Measurements from ENCODE around the gene KLHDC4.

The KLHDC4 gene

DNA sequence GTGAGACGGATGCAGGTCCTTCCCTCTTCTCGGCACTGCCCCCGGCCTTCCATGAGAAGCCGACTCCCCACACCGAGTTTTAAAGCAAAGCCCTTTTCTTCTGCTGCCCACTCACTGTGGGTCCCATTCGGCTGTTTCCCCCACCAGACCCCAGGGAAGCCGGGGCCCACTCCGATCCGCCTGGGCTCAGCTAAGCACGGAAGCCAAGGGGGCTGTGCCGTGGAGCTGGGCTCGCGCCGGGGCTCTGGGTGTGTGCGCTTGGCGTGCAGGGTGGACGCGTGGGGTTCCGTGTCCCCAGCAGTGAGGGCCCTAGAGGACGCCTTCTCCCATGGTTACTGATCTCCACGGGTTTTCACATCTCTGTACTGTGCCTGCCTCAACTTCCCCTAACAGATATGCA lies 68.5 kb downstream of the KLHDC4 start:
- DNase-seq: no peak

DNA sequence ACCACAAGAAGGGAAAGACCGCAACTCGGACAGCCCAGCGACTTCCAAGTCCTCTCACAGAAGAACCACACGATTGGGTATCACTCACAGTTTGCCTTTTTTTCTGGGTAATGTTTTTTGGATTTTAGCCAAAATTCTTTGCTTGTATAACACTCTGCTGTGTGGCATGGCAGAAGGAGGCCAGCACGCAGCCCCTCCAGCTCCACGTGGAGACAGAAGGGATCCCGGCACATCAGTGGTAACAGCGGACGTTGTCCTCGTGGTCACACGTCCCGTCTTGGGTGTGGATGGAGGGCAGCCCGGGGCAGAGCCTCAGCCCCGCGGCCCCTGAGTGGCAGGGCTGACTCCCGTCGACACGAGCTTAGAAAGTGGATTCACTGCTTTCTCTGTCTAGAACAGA lies 69.1 kb downstream of the KLHDC4 start:
- DNase-seq: no peak

GRCh38 chr16:87695534-87695933 lies 70.3 kb downstream of the KLHDC4 start:
- no peak for DNase-seq

GRCh38 chr16:87694441-87695125 lies 71.2 kb downstream of the KLHDC4 start:
- DNase-seq: no peak

DNA sequence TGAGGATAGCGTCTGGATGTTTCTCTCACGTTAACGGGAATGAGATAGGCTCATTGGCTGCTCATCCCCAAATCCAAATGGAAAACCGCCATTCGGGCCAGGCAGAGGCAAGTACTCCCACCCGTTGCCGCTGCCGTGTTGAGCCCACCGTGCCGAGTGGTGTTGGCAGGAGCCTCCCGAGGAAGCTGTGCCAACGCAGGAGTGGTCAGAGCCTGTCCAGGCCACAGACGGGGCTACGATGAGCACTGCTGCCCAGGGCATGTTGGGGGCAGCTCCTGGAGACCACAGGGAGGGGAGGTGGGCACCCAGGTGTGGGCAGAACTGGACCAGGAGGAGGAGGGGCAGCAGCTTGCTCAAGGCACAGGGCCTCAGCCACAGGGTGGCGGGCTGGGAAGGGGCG lies 72.0 kb downstream of the KLHDC4 start:
- DNase-seq: no peak

GRCh38 chr16:87692756-87693155 lies 73.0 kb downstream of the KLHDC4 start:
- DNase-seq: no peak

DNA sequence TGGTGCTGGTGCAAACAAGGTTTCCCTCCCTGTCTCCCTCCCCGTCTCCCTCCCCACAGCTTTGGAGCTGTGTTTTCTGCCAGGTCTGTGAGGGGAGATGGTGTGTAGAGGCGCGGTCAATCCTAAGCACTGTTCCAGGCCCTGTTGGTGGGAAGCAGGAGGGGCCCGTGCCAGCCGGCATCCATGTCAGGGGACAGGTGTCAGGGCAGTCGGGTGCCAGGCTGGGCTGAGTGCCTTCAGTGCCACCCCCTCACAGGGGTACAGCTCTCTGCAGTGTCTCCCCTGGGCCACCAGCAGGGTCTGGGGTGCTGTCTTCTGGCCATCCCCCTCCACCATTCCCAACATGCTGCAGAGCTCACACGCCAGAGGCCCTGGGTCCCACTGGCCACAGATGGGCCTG lies 73.6 kb downstream of the KLHDC4 start:
- DNase-seq: no peak

DNA sequence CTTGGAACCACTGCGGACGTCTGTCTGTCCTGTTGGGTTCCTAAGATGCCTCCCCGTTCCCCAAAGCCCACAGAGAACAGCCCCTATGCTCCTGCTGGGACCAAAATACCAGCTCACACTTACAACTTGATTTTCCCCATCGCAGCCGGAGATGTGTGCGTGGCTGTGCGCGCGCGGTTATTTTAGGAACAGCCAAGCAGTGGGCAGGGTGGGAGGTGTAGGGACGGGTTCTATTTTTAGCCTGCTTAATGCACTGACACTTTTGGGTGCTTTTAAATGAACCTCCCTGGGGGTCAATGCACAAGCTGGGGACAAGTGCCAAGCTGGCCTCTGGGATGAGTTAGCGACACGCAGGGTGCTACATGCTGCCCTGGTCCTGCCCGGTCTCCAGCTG lies 74.1 kb downstream of the KLHDC4 start:
- no peak for DNase-seq

DNA sequence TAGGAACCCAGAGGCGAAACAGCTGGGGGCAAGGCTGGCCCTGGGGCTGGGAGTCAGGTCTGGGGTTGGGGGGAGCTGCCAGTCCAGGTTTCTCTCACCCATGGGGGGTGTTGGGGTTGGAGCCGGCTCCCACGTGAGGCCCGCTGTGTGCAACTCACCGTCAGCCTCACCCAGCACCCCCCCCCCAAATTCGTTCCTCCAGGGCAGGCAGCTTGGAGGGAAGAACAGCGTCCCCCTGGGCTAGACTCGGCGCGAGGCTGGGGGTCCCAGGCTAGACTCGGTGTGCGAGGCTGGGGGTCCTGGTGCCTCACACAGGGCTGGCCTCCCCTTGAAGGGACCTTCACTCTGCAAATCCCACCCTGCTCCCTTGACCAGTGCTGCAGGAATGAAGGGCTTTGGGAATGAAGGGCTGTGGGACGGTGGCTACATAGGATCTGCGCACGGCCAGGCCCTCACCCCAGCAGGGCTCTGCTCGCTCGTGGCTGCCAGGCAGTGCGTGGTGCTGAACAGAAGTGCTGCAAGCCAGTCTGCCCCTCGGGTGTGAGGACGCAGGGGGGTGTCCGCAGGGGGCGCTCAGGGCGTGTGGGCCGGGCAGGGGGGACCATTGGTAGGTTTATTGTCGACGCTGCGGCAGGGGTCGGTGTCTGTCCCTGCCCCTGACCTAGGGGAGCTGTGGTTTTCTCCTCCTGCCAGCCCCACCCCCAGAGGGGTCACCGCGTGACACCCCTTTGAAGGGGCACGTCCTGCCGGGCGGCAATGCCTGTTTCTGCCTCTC lies 74.7 kb downstream of the KLHDC4 start:
- no peak for DNase-seq

DNA sequence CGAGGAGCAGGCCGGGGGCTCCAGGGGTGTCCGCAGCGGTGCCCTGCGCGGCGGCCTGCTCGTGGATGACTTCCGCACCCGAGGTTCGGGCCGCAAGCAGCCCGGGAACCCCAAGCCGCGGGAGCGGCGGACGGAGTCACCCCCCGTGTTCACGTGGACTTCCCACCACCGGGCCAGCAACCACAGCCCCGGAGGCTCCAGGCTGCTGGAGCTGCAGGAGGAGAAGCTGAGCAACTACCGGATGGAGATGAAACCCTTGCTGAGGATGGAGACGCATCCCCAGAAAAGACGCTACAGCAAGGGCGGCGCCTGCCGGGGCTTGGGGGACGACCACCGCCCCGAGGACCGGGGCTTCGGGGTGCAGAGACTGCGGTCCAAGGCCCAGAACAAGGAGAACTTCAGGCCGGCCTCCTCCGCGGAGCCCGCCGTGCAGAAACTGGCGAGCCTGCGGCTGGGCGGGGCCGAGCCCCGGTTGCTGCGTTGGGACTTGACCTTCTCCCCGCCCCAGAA lies 75.8 kb downstream of the KLHDC4 start:
- DNase-seq: no peak

GRCh38 chr16:87688876-87689815 lies 76.6 kb downstream of the KLHDC4 start:
- DNase-seq: no peak

- DNase-seq: no peak
These were observed 77.7 kb downstream of the KLHDC4 start for GRCh38 chr16:87687998-87688529.

GRCh38 chr16:87687126-87687910 lies 78.5 kb downstream of the KLHDC4 start:
- DNase-seq: no peak

GRCh38 chr16:87686697-87687096 lies 79.1 kb downstream of the KLHDC4 start:
- DNase-seq: no peak

GRCh38 chr16:87685766-87686165 lies 80.0 kb downstream of the KLHDC4 start:
- DNase-seq: no peak

DNA sequence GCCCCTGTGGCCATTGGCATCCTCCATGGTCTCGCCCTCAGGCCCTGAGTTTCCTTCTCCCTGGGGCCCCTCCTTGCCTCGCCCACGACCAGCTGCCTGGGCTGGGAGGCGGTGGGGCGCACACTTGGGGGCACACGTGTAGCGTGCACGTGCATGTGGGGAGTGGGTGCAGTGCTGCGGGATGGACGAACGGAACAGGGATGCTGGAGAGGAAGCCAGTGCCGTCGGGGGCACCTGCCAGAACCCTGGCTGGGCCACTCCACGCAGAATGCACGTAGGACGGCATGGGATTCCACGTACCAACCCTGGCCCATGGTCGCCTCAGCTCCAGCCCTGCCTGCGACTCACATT lies 80.4 kb downstream of the KLHDC4 start:
- no peak for DNase-seq

GRCh38 chr16:87684711-87685404 lies 80.9 kb downstream of the KLHDC4 start:
- no peak for DNase-seq

DNA sequence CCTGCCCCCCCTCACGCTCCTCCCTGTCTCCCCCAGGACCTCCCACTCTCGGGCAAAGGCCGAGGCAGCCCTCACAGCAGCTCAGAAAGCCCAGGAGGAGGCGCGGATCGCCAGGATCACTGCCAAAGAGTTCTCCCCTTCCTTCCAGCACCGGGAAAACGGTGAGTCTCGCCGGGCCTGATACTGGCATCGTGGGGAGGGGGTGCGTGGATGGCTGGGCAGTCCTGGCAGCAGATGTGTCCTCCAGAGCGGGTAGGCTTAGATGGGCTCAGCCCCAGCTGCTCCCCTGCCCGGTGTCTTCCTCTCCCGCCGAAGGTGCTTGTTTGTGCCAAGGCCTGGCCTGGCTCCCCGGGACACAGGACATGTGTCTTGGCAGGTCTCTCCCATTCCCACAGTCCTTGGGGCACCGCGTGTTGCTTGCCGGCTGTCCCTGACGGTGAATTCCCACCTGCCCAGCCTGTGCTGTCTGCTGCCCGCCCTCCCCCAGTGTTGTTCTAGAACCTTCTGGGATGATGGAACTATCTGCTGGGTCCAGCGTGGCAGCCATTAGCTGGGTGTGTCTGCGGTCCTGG lies 81.6 kb downstream of the KLHDC4 start:
- no peak for DNase-seq

- DNase-seq: no peak
These were observed 82.9 kb downstream of the KLHDC4 start for GRCh38 chr16:87682852-87683399.

GRCh38 chr16:87681981-87682570 lies 83.7 kb downstream of the KLHDC4 start:
- peak; percentile 16 for DNase-seq
